ENCODE results near the gene REV3L. TPM values are rescaled to one million over a fixed set of nuclear protein-coding genes. Genes with fewer than 3 reads are reported as not detected.
"Not testable (repeated sequence)": the region's sequence is repeated elsewhere in the genome, so short reads cannot be mapped to it uniquely, and the experiment has no call there.

REV3L gene
- total RNA-seq, 1 donor from 2014 or later, result 49.0 TPM

DNA sequence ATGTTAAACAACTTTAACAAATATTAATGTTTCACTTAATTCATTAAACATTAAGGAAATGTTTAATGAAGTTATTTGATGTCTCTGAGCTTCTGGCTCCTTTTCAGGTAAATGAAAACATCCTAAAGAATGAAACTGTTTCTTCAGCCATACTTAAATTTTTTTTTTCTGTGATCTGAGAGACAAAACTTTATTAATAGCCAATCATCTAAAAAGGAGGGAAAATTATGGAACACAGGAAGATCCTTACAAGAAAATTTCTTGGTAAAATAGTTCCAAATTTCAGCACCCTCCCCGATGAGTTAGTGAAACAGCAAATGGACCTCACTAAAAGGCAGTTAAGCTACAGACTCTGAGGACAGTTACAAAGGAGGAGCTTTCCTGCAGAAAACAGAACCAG is 185.2 kb downstream of the REV3L start:
- no peak for DNase-seq

- no peak for DNase-seq
These were observed 188.5 kb downstream of the REV3L start for GRCh38 chr6:111294374-111294967.

GRCh38 chr6:111291336-111292259 is 191.4 kb downstream of the REV3L start:
- DNase-seq, result no peak

GRCh38 chr6:111290689-111291335 is 192.2 kb downstream of the REV3L start:
- not testable (repeated sequence) for DNase-seq

DNA sequence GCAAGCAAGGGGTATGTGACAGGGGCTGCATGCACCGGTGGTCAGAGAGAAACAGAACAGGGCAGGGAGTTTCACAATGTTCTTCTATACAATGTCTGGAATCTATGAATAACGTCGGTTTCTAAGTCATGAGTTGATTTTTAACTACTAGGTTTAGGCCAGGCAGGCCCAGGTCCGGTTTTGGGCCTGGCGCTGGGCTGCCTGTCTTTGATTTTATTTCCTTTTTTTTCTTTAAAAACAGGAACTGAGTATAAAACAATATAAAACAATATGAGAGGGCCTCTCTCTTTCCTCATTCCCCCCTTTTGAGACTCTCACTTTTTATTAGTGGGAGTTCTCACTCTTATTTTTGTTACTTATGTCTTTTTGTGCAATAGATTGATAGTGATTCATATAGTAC is 198.7 kb downstream of the REV3L start:
- not testable (repeated sequence) for DNase-seq

GRCh38 chr6:111283707-111284106 is 199.3 kb downstream of the REV3L start:
- no peak for DNase-seq

- DNase-seq, result no peak
These were observed 200.5 kb downstream of the REV3L start for GRCh38 chr6:111282515-111282914.

GRCh38 chr6:111280445-111280955 is 202.5 kb downstream of the REV3L start:
- DNase-seq, result no peak

DNA sequence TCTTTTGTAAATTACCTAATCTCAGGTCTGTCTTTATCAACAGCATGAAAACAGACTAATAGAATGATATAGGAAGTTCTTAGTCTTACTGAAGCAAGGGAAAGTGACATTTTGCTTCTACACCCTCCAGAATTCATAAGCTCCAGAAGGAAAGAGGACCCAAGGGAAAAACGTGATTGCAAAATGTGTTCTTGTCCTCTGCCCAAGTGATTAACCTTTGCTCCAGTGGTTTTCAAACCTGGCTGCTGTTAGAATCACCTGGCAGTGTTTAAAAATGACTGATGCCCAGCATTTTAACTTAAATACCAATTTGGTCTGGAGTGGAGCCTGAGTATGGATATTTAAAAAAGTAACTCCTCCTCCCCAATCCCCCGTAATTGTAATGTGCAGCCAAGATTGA is 204.3 kb downstream of the REV3L start:
- no peak for DNase-seq

GRCh38 chr6:111277819-111278218 is 205.2 kb downstream of the REV3L start:
- DNase-seq, result no peak

- DNase-seq, result no peak
These were observed 206.3 kb downstream of the REV3L start for GRCh38 chr6:111276736-111277135.

DNA sequence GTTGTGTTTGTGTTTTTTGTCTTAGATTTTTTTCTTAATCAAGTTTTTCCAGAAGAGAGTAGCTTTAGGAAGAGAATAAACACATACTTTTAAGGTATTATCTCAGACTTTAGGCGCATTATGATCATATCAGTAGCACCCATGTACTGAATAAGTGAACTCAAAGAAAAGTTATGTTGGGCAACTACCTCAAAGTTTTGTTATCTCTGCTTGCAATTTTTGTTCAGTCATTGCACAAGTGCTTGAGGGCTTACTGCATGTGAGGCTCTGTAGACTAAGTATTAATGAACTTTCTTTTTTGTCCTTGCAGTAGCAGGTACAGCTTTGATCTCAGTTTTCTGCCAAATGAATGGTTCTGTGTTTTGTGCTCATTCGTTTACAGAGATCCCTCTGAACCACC is 206.7 kb downstream of the REV3L start:
- no peak for DNase-seq

- no peak for DNase-seq
These were observed 208.3 kb downstream of the REV3L start for GRCh38 chr6:111274593-111275217.

DNA sequence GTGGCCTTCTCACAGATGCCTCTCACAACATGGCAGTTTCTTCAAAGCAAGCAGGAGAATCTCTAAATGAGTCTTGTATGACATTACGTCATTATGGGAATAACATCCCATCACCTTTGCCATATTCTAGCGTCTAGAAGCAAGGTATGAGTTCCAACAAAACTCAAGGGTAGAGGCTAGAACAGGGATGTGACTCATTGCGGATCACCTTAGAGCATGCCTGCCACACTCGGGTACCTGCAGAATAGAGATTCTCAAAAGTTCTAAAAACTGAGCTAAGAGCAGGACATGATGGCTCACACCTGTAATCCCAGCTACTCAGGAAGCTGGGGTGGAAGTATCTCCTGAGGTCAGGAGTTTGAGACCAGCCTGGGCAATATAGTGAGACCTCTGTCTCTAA is 212.9 kb downstream of the REV3L start:
- DNase-seq, result no peak

DNA sequence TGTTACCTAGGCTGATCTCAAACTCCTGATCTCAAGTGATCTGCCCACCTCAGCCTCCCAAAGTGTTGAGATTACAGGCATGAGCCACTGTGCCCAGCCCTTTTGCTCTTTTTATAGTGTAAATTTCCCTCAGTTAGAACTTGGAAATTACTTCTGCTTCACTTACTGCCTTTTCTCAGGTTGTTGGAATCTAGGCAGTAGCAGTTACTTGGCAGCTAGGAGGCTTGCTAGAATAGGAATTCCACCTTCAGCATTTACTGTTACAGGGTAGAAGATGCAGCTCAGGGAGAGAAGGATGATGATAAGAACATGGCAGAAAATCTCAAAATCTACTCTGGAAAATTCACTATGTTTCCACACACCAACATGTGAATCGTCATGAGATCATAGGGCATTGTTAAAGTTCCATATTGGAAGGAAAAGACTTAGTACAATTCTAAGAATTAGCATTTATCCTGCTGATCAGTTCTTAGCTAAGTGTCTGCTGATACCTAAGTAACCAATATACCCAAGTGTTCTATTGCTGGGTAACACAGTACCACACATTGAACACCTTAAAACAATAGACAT is 213.5 kb downstream of the REV3L start:
- DNase-seq, result no peak

- DNase-seq, result no peak
These were observed 215.2 kb downstream of the REV3L start for GRCh38 chr6:111267764-111268333.

- DNase-seq, result no peak
These were observed 216.7 kb downstream of the REV3L start for GRCh38 chr6:111266276-111266675.

GRCh38 chr6:111265842-111266241 is 217.2 kb downstream of the REV3L start:
- DNase-seq, result no peak

GRCh38 chr6:111263837-111264236 is 219.2 kb downstream of the REV3L start:
- DNase-seq, result no peak

GRCh38 chr6:111260570-111261298 is 222.3 kb downstream of the REV3L start:
- no peak for DNase-seq

Measured in skin of body (tissue), 2 donors.